Smooth muscle cell (in vitro differentiated cells): ENCODE data around the gene MACROD2. TPM values are rescaled to one million over a fixed set of nuclear protein-coding genes. Genes with fewer than 3 reads are reported as not detected.

ENCODE experiments used
- DNase-seq: peaks from one replicate; lab custom pipeline; 2025; ENCODE audit not compliant: unreplicated experiment; lab: John Stamatoyannopoulos, UW
- H2AFZ ChIP-seq: fragments of 200-600 bp; sonication (generic); 2 replicates; pipeline ENCODE4 v1.6.0; 2016; ENCODE audit warnings: antibody characterized with exemption, low read depth, mild to moderate bottlenecking
- H3F3A ChIP-seq: fragments of 200-600 bp; sonication (generic); 2 replicates; pipeline ENCODE4 v1.6.0; 2017; ENCODE audit warnings: antibody characterized with exemption, low read depth
- H3K27ac ChIP-seq: fragments of 200-600 bp; sonication (generic); 2 replicates; pipeline ENCODE4 v1.5.1; 2016; ENCODE audit warnings: low read depth, mild to moderate bottlenecking
- H3K27me3 ChIP-seq: fragments of 200-600 bp; sonication (generic); 2 replicates; pipeline ENCODE4 v1.6.1; 2016; ENCODE audit warnings: low read depth, mild to moderate bottlenecking
- H3K36me3 ChIP-seq: fragments of 200-600 bp; sonication (generic); 2 replicates; pipeline ENCODE4 v1.5.1; 2016; ENCODE audit warnings: low read depth
- H3K4me1 ChIP-seq: fragments of 200-600 bp; sonication (generic); 2 replicates; pipeline ENCODE4 v1.5.1; 2016; ENCODE audit warnings: low read depth
- H3K4me2 ChIP-seq: fragments of 200-600 bp; sonication (generic); 2 replicates; pipeline ENCODE4 v1.6.0; 2016; ENCODE audit warnings: mild to moderate bottlenecking
- H3K4me3 ChIP-seq: fragments of 200-600 bp; sonication (generic); 2 replicates; pipeline ENCODE4 v1.5.1; 2016; ENCODE audit warnings: mild to moderate bottlenecking
- H3K79me2 ChIP-seq: fragments of 200-600 bp; sonication (generic); 2 replicates; pipeline ENCODE4 v1.6.0; 2016; ENCODE audit warnings: low read depth, mild to moderate bottlenecking
- H3K9ac ChIP-seq: fragments of 200-600 bp; sonication (generic); 2 replicates; pipeline ENCODE4 v1.6.0; 2016; ENCODE audit warnings: low read depth
- H3K9me3 ChIP-seq: fragments of 200-600 bp; sonication (generic); replicated peaks from 2 replicates; pipeline ENCODE4 v1.5.1; 2016; ENCODE audit warnings: low read depth
- H4K20me1 ChIP-seq: fragments of 200-600 bp; sonication (generic); 2 replicates; pipeline ENCODE4 v1.6.0; 2016; ENCODE audit warnings: low read depth
- WGBS: methylation state at CpG from one replicate; pipeline ENCODE4 v1.1.7; 2016; ENCODE audit warnings: low lambda C conversion rate; 5-methylcytosine and 5-hydroxymethylcytosine counted together
- polyA plus RNA-seq: library from polyadenylated mRNA; unstranded; fragments of >200 nt; fragmentation: Nextera tagmentation; extraction: Ambion mirVana; gene quantifications from 2 replicates; pipeline ENCODE4 v1.2.1, GENCODE V29; 2016
- total RNA-seq: library from RNA; depleted of rRNA; stranded (reverse); fragments of >200 nt; gene quantifications from 2 replicates; pipeline ENCODE4 v1.2.3, GENCODE V29; 2014
- TF ChIP-seq, protein P1 (sequence below): fragments of 200-600 bp; sonication (generic); IDR thresholded peaks from 2 replicates; pipeline ENCODE4 v1.5.1; 2017; ENCODE audit warnings: borderline replicate concordance, mild to moderate bottlenecking, antibody characterized with exemption; ENCODE audit not compliant: insufficient read depth, poor library complexity, severe bottlenecking

The MACROD2 gene
- total and polyA plus RNA-seq, 2 experiments from 2014 or later: 0.04 to 0.32 TPM

DNA sequence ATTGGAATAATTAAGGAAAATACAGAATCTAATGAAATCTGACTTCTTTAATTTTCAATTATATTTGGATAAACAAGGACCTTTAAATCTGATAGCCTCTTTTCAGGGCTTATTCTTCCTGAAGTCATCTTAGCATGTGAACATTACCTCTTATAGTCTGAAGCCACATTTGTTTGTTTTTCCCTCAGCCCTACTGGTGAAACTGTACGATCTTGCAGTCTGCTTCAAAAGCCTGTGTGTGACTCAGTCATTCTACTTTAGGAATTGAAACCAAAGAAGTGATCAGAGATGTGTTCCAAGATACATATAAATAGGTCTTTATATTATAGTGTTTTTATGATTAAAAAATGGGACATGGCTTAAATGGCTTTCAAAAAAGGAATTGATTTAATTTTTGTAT is 67.5 kb downstream of the MACROD2 start:
- Histone ChIP-seq H3K79me2 (no peaks in the 10 kb centered on the region), H3K9me3 (no peaks in the 10 kb centered on the region), H3K4me1 (no peaks in the 10 kb centered on the region), H3K4me3 (no peak overlapping the region), H3K27ac (no peak overlapping the region), H3K9ac (no peak overlapping the region), H3K27me3 (no peaks in the 10 kb centered on the region), H4K20me1 (no peaks in the 10 kb centered on the region), H2AFZ (no peak overlapping the region), H3F3A (no peaks in the 10 kb centered on the region), H3K36me3 (no peaks in the 10 kb centered on the region), H3K4me2 (no peak overlapping the region)
- WGBS: 24% methylated on average over 1 of the region's 1 CpG
- TF ChIP-seq, protein P1, sequence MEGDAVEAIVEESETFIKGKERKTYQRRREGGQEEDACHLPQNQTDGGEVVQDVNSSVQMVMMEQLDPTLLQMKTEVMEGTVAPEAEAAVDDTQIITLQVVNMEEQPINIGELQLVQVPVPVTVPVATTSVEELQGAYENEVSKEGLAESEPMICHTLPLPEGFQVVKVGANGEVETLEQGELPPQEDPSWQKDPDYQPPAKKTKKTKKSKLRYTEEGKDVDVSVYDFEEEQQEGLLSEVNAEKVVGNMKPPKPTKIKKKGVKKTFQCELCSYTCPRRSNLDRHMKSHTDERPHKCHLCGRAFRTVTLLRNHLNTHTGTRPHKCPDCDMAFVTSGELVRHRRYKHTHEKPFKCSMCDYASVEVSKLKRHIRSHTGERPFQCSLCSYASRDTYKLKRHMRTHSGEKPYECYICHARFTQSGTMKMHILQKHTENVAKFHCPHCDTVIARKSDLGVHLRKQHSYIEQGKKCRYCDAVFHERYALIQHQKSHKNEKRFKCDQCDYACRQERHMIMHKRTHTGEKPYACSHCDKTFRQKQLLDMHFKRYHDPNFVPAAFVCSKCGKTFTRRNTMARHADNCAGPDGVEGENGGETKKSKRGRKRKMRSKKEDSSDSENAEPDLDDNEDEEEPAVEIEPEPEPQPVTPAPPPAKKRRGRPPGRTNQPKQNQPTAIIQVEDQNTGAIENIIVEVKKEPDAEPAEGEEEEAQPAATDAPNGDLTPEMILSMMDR: no peak
- DNase-seq: no peak

DNA sequence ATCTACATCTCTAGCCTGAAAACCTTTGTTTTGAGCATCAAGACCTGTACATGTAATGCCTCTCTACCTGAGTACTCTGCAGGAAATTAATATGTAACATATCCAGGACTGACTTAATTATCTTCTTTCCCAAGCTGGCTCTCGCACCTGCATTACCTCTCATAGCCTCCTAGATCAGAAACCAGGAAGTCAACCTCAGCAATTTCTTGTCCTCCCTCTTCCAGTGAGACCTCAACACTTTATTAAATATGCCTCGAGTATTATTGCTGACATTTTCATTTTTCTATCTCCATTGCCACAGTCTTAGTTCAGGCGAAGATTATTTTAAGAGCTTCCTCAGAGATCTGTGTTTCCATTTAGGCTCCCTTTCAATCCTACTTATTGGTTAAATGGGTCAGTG is 69.0 kb downstream of the MACROD2 start:
- TF ChIP-seq, protein P1: no peak
- no peaks in the 10 kb centered on the region for H3F3A ChIP-seq
- no peak overlapping the region for H3K4me2 ChIP-seq
- H3K9me3 ChIP-seq: no peaks in the 10 kb centered on the region
- 95% methylated on average over 3 of the region's 3 CpGs for WGBS
- H3K9ac ChIP-seq: no peak overlapping the region
- no peaks in the 10 kb centered on the region for H4K20me1 ChIP-seq
- H3K27ac ChIP-seq: no peak overlapping the region
- no peak overlapping the region for H2AFZ ChIP-seq
- H3K27me3 ChIP-seq: no peaks in the 10 kb centered on the region
- H3K36me3 ChIP-seq: no peaks in the 10 kb centered on the region
- no peak for DNase-seq
- no peaks in the 10 kb centered on the region for H3K4me1 ChIP-seq
- H3K4me3 ChIP-seq: no peak overlapping the region
- no peaks in the 10 kb centered on the region for H3K79me2 ChIP-seq

DNA sequence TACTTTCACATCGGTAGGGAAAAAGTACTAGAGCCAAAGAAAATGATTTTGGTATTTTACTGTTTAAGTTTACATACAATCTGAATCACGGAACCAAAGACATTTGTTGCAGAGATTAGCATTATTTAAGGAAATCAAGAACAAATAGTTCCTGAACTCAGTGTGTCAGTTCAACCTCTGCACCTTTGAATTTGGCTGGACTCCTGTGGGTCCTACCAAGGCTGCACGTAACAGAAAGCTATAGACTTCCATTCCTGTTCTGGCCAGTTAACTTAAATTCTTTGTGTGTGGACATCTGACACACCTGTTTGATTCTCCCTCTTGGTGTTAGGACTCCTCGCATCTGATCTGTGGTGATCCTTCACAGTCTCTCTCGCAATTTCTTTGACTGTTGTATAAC is 69.6 kb downstream of the MACROD2 start:
- H3K9me3 ChIP-seq: no peaks in the 10 kb centered on the region
- no peaks in the 10 kb centered on the region for H3F3A ChIP-seq
- H3K79me2 ChIP-seq: no peaks in the 10 kb centered on the region
- no peak overlapping the region for H3K9ac ChIP-seq
- no peak overlapping the region for H3K4me3 ChIP-seq
- no peak for DNase-seq
- H2AFZ ChIP-seq: no peak overlapping the region
- 95% methylated on average over 5 of the region's 5 CpGs for WGBS
- no peaks in the 10 kb centered on the region for H3K36me3 ChIP-seq
- H3K27me3 ChIP-seq: no peaks in the 10 kb centered on the region
- no peak overlapping the region for H3K4me2 ChIP-seq
- TF ChIP-seq, protein P1: no peak
- no peak overlapping the region for H3K27ac ChIP-seq
- no peaks in the 10 kb centered on the region for H4K20me1 ChIP-seq
- no peaks in the 10 kb centered on the region for H3K4me1 ChIP-seq

DNA sequence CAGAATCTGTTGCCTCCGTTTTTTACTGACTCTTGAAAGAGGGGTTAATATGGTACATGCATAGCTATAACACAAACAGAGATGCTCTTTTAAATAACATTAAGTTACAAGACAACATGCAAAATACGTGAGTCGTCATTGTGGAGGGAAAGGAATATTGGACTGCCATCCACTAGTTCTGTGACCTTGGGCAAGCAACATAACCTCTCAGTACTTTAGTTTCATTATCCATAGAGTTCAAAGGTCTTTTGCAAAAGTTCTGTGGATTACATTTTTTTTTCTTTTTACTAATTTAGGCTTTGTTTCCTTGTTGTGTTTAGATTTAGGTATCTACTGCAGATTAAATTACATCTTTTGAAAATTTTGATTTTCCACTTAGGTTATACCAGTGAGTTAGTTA is 70.5 kb downstream of the MACROD2 start:
- WGBS: 95% methylated on average over 3 of the region's 3 CpGs
- Histone ChIP-seq H4K20me1 (no peaks in the 10 kb centered on the region), H2AFZ (no peak overlapping the region), H3K9ac (no peak overlapping the region), H3K36me3 (no peaks in the 10 kb centered on the region), H3F3A (no peaks in the 10 kb centered on the region), H3K4me1 (no peaks in the 10 kb centered on the region), H3K27ac (no peak overlapping the region), H3K9me3 (no peaks in the 10 kb centered on the region), H3K4me2 (no peak overlapping the region), H3K4me3 (no peak overlapping the region), H3K79me2 (no peaks in the 10 kb centered on the region), H3K27me3 (no peaks in the 10 kb centered on the region)
- no peak for DNase-seq
- TF ChIP-seq, protein P1: no peak
